GM12878 (cell line): ENCODE measurements around the gene HSD17B1. TPM values are rescaled to one million over a fixed set of nuclear protein-coding genes. Genes with fewer than 3 reads are reported as not detected.

ENCODE experiments used
- ATAC-seq: fragments of 200-7000 bp; cut with Tn5 transposase; 3 replicates; pipeline ENCODE4 v1.9.1; 2020; ENCODE audit warnings: mild to moderate bottlenecking, moderate library complexity
- BruUV-seq: library from RNA; stranded (reverse); fragments of 400-500 nt; replicated peaks from 2 replicates; lab custom pipeline; 2021; lab: Mats Ljungman, UMichigan
- CTCF ChIA-PET: fragments of 300-600 bp; sonication (Branson Sonifier 250); formaldehyde crosslinking; extraction: SDS; loops from one replicate; lab custom pipeline; 2021; ENCODE audit warnings: inconsistent platforms; lab: Yijun Ruan, JAX
- POLR2A ChIA-PET: fragments of 350-600 bp; formaldehyde crosslinking; extraction: SDS; loops from one replicate; lab custom pipeline; 2021; ENCODE audit warnings: inconsistent platforms; lab: Charles Lee
- RAD21 ChIA-PET: fragments of 300-600 bp; sonication (Branson Sonifier 250); formaldehyde crosslinking; loops from one replicate; lab custom pipeline; 2023; ENCODE audit warnings: antibody characterized with exemption; ENCODE audit not compliant: unreplicated experiment; lab: Charles Lee
- SMC1A ChIA-PET: fragments of 300-600 bp; sonication (Branson Sonifier 250); formaldehyde crosslinking; loops from one replicate; lab custom pipeline; 2023; ENCODE audit not compliant: unreplicated experiment, uncharacterized antibody; lab: Charles Lee
- DNase-seq: peaks from one replicate; pipeline ENCODE4 v3.0.0-alpha.2; 2011; ENCODE audit warnings: low read depth, low spot score
- FAIRE-seq: peaks from 3 replicates; lab custom pipeline; 2011; peaks lifted over from hg19 to GRCh38; lab: Jason Lieb, UNC
- H2AFZ ChIP-seq: 2 replicates; pipeline ENCODE4 v1.6.0; 2011; ENCODE audit warnings: low read depth, low read length, control low read depth; ENCODE audit not compliant: control insufficient read depth
- H3K27ac ChIP-seq: 2 replicates; pipeline ENCODE4 v1.5.1; 2011; ENCODE audit warnings: control low read depth; ENCODE audit not compliant: control insufficient read depth, insufficient read depth
- H3K27me3 ChIP-seq, 2 experiments: replicated peaks in 1 of 2; 2 replicates each; pipeline versions ENCODE4 v1.6.0 to v1.6.1; 2011; ENCODE audit warnings: low read length in 1 of 2; ENCODE audit not compliant: control insufficient read depth in 2 of 2, insufficient read depth in 2 of 2
- H3K36me3 ChIP-seq, 2 experiments: 2 replicates each; pipeline ENCODE4 v1.5.1; 2011; ENCODE audit warnings: low read length in 1 of 2; ENCODE audit not compliant: control insufficient read depth in 2 of 2, insufficient read depth in 2 of 2
- H3K4me1 ChIP-seq: 2 replicates; pipeline ENCODE4 v1.6.1; 2011; ENCODE audit warnings: mild to moderate bottlenecking, low read length, moderate library complexity, mixed read lengths; ENCODE audit not compliant: control insufficient read depth, insufficient read depth
- H3K4me2 ChIP-seq: 2 replicates; pipeline ENCODE4 v1.6.0; 2011; ENCODE audit warnings: control low read depth; ENCODE audit not compliant: control insufficient read depth, insufficient read depth
- H3K4me3 ChIP-seq: fragments of 200-600 bp; sonication (generic); 2 replicates; pipeline ENCODE4 v1.5.1; 2016
- H3K79me2 ChIP-seq: 2 replicates; pipeline ENCODE4 v1.6.0; 2011; ENCODE audit warnings: low read length; ENCODE audit not compliant: control insufficient read depth, insufficient read depth
- H3K9ac ChIP-seq: 2 replicates; pipeline ENCODE4 v1.8.0; 2011; ENCODE audit warnings: low read length, control low read depth, mixed read lengths; ENCODE audit not compliant: control insufficient read depth, insufficient read depth
- H3K9me3 ChIP-seq: replicated peaks from 3 replicates; pipeline ENCODE4 v1.5.1; 2011; ENCODE audit warnings: mild to moderate bottlenecking, low read length; ENCODE audit not compliant: control insufficient read depth, insufficient read depth
- H4K20me1 ChIP-seq: 2 replicates; pipeline ENCODE4 v1.6.0; 2011; ENCODE audit not compliant: control insufficient read depth, insufficient read depth
- PAX5 ChIP-seq: IDR thresholded peaks from 2 replicates; pipeline ENCODE4 v1.6.1; 2011; ENCODE audit warnings: low read depth, low read length, borderline replicate concordance
- RAD51 ChIP-seq: fragments of 450-650 bp; IDR thresholded peaks from 2 replicates; pipeline ENCODE4 v1.6.1; 2016; ENCODE audit warnings: moderate library complexity, mild to moderate bottlenecking, inconsistent platforms
- RBBP5 ChIP-seq: fragments of 200-600 bp; sonication (generic); conservative IDR thresholded peaks from 2 replicates; pipeline ENCODE4 v1.6.1; 2016
- SMAD1 ChIP-seq: fragments of 450-650 bp; IDR thresholded peaks from 2 replicates; pipeline ENCODE4 v1.6.1; 2018; ENCODE audit warnings: mild to moderate bottlenecking, low read depth; ENCODE audit not compliant: partially characterized antibody
- TAF1 ChIP-seq: IDR thresholded peaks from 2 replicates; pipeline ENCODE4 v1.6.1; 2011; ENCODE audit warnings: mild to moderate bottlenecking, low read depth, low read length, borderline replicate concordance
- WGBS: methylation state at CpG from one replicate; pipeline ENCODE4 v1.1.6; 2016; ENCODE audit warnings: low lambda C conversion rate; ENCODE audit not compliant: insufficient replicate concordance, insufficient coverage; ENCODE audit errors: missing lambda C conversion rate; 5-methylcytosine and 5-hydroxymethylcytosine counted together
- in situ Hi-C: fragments of 300-500 bp; cut with MboI; formaldehyde crosslinking; loops from 9 replicates; pipeline ENCODE4 v1.14.3; 2018; ENCODE audit warnings: mixed read lengths
- intact Hi-C: fragments of 100-400 bp; cut with micrococcal nuclease; formaldehyde crosslinking; loops from one replicate; pipeline ENCODE4 v1.14.2; 2022; ENCODE audit not compliant: unreplicated experiment
- polyA plus RNA-seq, 11 experiments: library from polyadenylated mRNA; depleted of rRNA in 4 of 11; unstranded in 6 of 11; stranded (reverse) in 5 of 11; fragments of >200 nt; fragmentation: Nextera tagmentation in 4 of 11; fragmentation: Illumina TruSeq in 1 of 11; extraction: Ambion mirVana in 4 of 11; extraction: Trizol in 1 of 11; gene quantifications; 1 replicate in 1 of 11; 2 replicates in 10 of 11; pipeline versions ENCODE4 v1.2.1 to v1.2.3, GENCODE V29; 2011 to 2016; ENCODE audit warnings: inconsistent platforms in 2 of 11, missing spikeins in 2 of 11, low read depth in 1 of 11
- total RNA-seq, 4 experiments: library from RNA; depleted of rRNA in 3 of 4; stranded (reverse); fragments of >200 nt in 3 of 4; fragmentation: Illumina TruSeq in 1 of 4; extraction: Trizol in 1 of 4; gene quantifications; 2 replicates each; pipeline versions ENCODE4 v1.2.1 to v1.2.3, GENCODE V29; 2013 to 2021
- TF ChIP-seq, protein P1 (sequence below): fragments of 450-650 bp; formaldehyde crosslinking; IDR thresholded peaks from 2 replicates; pipeline ENCODE4 v1.4.0; 2020; ENCODE audit warnings: mild to moderate bottlenecking, moderate library complexity
- TF ChIP-seq, protein P2 (sequence below): IDR thresholded peaks from 2 replicates; pipeline ENCODE4 v1.6.1; 2011; ENCODE audit warnings: borderline replicate concordance, low read depth, mild to moderate bottlenecking, moderate library complexity, mixed read lengths, low read length; ENCODE audit not compliant: insufficient read depth; ENCODE audit errors: extremely low read length
- TF ChIP-seq, protein P3 (sequence below): fragments of 450-650 bp; formaldehyde crosslinking; IDR thresholded peaks from 2 replicates; pipeline ENCODE4 v1.5.0; 2022; ENCODE audit warnings: mild to moderate bottlenecking, missing genetic modification characterization

HSD17B1 gene
- total and polyA plus RNA-seq, 10 of the 15 experiments (the other 5 are each of a cell fraction or from before 2014, with no cell fraction given), result 0.15 to 1.1 (median 0.42) TPM

DNA sequence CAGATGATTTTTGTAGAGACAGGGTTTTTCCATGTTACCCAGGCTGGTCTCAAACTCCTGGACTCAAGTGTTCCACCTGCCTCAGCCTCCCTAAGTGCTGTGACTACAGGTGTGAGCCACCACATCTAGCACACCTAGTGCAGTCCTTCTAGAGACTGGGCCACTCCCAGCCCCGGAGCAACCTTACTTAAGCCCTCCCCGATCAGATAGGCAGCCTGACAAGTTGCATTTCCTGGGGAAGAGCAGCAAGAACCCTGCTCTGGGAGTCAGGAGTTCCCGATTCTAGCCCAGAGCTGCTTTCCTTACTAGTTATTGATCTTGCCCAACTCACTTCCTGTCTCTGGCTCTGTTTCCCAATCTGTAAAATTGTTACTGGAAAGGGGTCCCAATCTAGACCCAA, 23.7 kb upstream of the HSD17B1 start (continued):
- TF ChIP-seq, protein P1, sequence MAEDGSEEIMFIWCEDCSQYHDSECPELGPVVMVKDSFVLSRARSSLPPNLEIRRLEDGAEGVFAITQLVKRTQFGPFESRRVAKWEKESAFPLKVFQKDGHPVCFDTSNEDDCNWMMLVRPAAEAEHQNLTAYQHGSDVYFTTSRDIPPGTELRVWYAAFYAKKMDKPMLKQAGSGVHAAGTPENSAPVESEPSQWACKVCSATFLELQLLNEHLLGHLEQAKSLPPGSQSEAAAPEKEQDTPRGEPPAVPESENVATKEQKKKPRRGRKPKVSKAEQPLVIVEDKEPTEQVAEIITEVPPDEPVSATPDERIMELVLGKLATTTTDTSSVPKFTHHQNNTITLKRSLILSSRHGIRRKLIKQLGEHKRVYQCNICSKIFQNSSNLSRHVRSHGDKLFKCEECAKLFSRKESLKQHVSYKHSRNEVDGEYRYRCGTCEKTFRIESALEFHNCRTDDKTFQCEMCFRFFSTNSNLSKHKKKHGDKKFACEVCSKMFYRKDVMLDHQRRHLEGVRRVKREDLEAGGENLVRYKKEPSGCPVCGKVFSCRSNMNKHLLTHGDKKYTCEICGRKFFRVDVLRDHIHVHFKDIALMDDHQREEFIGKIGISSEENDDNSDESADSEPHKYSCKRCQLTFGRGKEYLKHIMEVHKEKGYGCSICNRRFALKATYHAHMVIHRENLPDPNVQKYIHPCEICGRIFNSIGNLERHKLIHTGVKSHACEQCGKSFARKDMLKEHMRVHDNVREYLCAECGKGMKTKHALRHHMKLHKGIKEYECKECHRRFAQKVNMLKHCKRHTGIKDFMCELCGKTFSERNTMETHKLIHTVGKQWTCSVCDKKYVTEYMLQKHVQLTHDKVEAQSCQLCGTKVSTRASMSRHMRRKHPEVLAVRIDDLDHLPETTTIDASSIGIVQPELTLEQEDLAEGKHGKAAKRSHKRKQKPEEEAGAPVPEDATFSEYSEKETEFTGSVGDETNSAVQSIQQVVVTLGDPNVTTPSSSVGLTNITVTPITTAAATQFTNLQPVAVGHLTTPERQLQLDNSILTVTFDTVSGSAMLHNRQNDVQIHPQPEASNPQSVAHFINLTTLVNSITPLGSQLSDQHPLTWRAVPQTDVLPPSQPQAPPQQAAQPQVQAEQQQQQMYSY (CRISPR knock-in tag), result no peak
- TF ChIP-seq, protein P2, sequence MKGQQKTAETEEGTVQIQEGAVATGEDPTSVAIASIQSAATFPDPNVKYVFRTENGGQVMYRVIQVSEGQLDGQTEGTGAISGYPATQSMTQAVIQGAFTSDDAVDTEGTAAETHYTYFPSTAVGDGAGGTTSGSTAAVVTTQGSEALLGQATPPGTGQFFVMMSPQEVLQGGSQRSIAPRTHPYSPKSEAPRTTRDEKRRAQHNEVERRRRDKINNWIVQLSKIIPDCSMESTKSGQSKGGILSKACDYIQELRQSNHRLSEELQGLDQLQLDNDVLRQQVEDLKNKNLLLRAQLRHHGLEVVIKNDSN, result no peak
- TF ChIP-seq PAX5, result no peak

DNA sequence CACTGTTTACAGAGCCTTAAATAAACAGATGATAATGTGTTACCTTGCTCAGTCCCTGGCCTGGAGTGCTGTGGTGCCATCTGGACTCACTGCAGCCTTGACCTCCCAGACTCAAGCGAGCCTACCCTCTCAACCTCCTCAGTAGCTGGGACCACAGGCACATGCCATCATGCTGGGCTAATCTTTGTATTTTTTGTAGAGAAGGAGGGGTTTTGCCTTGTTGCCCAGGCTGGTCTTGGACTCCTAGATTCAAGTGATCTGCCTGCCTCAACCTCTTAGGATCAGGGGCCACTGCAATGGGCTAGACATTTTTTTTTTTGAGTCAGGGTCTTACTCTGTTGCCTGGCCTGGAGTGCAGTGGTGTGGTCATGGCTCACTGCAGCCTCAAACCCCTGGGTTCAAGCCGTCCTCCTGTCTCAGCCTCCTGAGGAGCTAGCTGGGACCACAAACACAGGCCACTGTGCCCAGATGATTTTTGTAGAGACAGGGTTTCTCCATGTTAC, 21.7 kb upstream of the HSD17B1 start:
- Histone ChIP-seq H3K36me3 (no peaks in the 10 kb centered on the region), H3K27ac (no peak overlapping the region), H2AFZ (no peak overlapping the region), H3K9ac (no peak overlapping the region), H3K27me3 (no peaks in the 10 kb centered on the region), H3K79me2 (no peaks in the 10 kb centered on the region), H3K4me1 (peaks cover 29% of the 10 kb centered on the region), H3K4me3 (no peak overlapping the region), H3K4me2 (no peak overlapping the region), H4K20me1 (no peaks in the 10 kb centered on the region), H3K9me3 (no peaks in the 10 kb centered on the region)
- intact Hi-C loops, result no loop called here
- no peak for FAIRE-seq
- WGBS, result 47% methylated on average over 2 of the region's 2 CpGs
- ChIA-PET CTCF (interaction anchor here (0.7 to 1.9 kb wide), 15 partner anchors 10 to 209 kb away, joined by 3 to 10 read pairs (median 4); no protein-coding TSS in a partner anchor), POLR2A (interaction anchor here (0.6 to 1.3 kb wide), 4 partner anchors 11 to 102 kb away, joined by 3 to 5 read pairs (median 4); no protein-coding TSS in a partner anchor), SMC1A (interaction anchor here (0.9 to 2.3 kb wide), 7 partner anchors 18 to 388 kb away, joined by 3 to 5 read pairs (median 4); partner anchors contain the start of gene PSMC3IP), RAD21 (interaction anchor here (0.7 to 1.9 kb wide), 7 partner anchors 23 to 128 kb away, joined by 3 to 9 read pairs (median 3); no protein-coding TSS in a partner anchor)
- no peak for ATAC-seq
- BruUV-seq, result no TSS peak
- TF ChIP-seq SMAD1, result no peak
- TF ChIP-seq, protein P3, sequence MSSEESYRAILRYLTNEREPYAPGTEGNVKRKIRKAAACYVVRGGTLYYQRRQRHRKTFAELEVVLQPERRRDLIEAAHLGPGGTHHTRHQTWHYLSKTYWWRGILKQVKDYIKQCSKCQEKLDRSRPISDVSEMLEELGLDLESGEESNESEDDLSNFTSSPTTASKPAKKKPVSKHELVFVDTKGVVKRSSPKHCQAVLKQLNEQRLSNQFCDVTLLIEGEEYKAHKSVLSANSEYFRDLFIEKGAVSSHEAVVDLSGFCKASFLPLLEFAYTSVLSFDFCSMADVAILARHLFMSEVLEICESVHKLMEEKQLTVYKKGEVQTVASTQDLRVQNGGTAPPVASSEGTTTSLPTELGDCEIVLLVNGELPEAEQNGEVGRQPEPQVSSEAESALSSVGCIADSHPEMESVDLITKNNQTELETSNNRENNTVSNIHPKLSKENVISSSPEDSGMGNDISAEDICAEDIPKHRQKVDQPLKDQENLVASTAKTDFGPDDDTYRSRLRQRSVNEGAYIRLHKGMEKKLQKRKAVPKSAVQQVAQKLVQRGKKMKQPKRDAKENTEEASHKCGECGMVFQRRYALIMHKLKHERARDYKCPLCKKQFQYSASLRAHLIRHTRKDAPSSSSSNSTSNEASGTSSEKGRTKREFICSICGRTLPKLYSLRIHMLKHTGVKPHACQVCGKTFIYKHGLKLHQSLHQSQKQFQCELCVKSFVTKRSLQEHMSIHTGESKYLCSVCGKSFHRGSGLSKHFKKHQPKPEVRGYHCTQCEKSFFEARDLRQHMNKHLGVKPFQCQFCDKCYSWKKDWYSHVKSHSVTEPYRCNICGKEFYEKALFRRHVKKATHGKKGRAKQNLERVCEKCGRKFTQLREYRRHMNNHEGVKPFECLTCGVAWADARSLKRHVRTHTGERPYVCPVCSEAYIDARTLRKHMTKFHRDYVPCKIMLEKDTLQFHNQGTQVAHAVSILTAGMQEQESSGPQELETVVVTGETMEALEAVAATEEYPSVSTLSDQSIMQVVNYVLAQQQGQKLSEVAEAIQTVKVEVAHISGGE, result no peak
- no peak for TF ChIP-seq TAF1
- no peak for TF ChIP-seq RBBP5
- no peak for TF ChIP-seq RAD51
- in situ Hi-C loops, result no loop called here
- no peak for DNase-seq
